IPS DF 4.7 (cell line): ENCODE measurements around the gene MGAT5.

Experiments
- DNase-seq: peaks from one replicate; pipeline ENCODE4 v3.0.0-alpha.2; 2013; ENCODE audit warnings: low spot score; ENCODE audit errors: extremely low read depth

The MGAT5 gene

DNA sequence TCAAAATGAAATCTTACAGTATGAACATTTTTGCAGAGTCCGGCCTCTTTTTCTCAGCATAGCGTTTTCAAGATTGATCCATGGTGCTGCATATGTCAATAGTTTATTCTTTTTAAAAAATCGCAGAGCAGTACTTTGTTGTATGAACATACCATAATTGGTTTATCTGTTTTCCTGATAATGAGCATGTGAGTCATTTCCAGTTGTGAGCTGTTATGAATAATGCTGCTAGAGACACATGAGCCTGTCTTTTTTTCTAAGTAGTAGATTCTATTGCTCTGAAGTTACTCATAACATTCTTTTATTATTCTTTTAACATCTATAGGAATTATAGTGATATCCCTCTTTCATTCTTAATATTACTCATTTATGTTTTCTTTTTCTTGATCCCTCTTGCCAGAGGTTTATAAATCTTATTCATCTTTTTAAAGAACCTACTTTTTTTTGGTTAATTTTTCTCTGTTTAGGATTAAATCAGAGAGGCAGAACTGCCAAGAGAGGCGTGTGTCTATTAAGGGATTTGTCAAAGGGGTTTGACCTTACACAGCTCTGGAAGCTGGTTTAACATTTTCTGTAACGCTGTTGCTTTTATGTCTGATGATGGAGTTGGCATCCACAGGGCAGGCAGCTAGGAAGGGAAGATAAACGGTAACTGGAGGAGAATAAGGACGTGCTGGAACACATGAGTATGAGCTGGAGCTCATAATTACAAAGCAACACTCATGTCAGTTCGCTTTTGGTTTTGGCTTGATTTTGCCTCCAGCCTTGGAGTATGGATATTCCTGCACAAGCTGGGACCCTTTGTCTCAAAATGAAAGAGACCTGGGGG is 47.4 kb downstream of the MGAT5 start:
- no peak for DNase-seq

DNA sequence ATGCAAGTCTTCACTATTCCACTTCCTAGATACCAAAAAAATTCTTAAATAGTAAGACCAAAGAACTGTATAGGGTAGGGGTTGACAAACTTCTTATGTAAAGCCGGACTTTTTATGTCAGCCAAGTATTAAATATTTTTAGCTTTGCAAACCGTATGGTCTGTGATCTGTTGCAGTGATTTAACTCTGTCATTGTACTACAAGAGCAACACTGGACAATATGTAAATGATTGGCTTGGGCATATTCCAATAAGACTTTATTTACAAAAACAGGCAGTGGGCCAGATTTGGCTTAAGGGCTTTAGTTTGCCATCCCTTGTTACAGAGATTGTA is 48.0 kb downstream of the MGAT5 start:
- DNase-seq, result no peak

DNA sequence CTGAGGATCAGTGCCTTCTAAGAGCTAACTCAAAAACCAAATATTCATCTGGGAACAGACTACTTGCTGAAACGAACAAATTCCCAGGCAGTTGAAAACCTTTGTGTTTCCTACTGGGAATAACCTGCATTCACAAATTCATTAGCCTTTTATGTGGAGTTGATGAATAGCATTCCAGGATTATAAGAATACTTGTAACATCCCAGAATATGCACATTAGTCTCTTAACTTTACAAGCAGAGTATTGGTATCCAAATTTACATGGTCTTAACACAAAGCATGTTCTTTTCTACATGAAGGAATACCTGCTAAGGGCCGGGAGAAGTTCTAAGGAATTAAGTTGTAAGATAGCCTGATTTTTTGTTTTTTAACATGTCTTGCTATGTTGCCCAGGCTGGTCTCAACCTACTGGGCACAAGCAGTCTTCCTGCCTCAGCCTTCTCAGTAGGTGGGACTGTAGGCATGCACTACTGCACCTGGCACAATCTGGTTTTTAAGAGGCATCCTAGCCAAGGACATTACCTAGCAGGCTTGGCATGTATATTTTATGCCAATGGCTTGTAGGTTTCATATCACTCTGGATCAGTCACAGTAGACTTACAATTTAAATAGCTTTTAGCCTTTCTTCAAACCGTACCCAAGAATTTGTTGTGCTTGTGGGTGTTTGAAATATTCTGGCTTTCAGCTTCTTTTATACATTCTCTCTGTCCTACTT is 50.7 kb downstream of the MGAT5 start:
- no peak for DNase-seq

DNA sequence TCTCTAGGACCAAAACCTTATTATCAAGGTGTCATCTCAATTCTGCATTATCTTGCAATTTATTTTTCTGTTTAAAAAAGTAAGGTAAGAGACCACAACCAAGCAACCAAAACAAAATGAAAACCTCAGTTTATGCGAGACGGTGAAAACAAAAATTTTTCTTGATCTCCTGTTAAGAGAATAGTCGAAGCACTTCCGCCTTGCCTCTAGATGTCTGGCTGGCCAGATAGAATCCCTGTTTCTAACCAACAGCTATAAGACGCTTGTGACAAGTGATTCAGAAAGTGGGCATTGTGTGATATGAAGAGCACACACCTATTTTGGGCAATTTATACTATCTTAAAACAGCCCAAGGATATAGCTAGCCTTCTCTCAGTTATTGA is 51.2 kb downstream of the MGAT5 start:
- no peak for DNase-seq

DNA sequence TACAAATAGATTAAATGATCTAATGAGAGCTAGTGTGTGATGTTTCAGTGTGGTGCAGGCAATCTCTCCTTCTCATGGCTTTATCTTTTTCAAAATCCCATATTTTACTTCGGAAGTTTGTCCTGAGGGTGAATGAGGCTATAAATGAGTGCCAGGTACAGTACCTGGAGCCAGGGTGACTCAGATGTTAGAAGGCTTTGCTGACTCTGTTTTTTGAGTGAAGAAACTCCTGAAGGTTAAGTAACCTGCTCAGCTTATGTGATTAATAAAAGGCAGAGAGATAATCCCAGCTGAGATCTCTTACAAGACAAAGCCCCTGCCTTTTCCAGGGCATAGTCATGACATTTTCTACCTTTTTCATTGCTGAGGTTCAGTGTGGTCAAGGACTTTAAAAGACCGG is 52.6 kb downstream of the MGAT5 start:
- no peak for DNase-seq

DNA sequence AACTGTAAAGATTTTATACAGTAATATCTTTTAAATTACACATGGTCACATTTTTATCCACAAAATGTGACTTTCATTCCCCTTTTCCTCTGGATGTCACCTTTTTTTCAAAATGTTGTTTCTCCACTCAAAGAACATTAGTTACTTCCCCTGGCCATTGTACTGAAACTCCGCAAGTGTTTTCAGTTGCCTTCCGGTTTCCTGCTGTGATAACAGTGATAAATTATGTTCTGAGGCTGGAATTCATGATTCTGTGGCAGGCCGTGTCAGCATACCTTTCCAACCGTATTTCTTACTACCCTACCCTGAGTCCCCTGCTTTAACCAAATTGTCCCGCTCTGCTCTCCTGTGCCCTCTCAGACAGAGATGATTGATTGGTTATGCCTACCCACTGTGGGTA is 53.5 kb downstream of the MGAT5 start:
- no peak for DNase-seq

DNA sequence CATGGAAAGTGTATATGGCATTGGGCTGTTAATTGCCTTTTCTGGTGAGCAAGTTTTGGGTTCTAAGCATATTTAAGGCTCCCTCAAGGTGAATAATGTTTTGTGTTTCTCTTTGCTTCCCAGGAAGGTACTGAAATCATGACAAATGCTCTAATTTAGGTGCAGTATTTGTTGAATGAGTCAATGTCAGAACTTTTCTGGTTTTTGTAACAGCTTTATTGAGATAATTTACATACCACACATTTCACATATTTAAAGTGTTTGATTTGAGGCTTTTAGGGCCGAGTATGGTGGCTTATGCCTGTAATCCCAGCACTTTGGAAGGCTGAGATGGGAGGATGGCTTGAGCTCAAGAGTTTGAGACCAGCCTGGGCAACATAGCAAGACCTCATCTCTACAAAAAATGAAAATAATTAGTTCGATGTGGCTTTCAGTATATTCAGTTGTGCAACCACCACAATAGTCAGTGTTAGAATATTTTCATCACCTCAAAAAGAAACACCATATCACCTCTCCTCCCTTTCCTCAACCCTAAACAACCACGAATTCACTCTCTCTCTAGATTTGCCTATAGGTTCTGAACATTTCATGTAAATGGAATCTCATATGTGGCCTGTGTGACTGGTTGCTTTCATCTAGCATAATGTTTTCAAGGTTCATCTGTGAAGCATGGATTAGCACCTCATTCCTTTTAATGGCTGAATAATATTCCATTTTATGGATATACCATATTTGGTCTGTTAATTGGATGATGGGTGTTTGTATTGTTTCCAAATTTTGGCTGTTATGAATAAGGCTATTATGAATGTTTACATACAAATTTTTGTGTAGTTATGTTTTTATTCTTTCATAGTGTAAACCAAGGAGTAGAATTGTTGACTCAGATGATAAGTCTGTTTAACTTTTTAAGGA is 54.9 kb downstream of the MGAT5 start:
- DNase-seq, result no peak

DNA sequence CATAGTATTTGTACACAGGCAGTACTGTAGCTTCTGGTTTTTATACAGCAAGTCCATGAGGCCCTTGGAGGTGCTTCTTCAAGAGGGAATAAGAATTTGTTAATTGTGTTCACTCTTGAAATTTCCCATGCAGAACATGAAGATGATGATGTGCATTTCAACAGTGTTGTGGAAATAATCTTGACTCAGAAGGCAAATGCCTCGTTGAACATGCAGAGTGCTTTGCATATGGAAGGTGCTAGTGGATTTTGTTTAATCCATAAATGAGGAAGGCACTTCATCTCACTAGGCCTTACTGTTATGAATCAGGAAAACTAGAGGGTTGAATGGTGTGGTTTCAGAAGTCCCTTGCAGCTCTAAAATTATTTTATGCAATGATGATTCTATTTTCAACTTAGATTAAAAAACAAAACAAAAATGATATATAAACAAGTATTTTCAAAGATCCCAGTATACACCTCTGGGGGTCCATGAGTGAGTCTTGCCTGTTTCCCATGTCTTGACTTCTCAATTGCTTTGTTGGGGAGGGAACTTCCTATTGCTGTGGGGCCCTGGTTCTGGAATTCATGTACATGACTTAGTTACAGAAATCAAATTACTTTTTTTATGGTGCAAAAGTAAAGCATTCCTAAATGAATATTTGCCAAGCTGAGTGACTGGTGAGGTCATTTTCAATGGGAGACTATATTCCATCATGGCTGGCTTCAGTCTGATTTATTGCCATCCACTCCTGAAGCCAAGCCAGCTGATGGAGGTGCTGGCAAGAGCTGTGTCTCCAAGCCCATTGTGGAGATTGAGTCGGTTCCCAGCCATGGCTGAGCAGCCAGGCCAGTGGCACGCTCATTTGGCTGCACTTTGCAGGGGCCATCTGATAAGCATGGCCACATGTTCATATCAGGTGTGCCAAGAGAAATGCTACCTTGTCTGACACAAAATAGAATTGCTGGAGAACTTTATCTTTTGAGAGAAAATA is 56.5 kb downstream of the MGAT5 start:
- no peak for DNase-seq

DNA sequence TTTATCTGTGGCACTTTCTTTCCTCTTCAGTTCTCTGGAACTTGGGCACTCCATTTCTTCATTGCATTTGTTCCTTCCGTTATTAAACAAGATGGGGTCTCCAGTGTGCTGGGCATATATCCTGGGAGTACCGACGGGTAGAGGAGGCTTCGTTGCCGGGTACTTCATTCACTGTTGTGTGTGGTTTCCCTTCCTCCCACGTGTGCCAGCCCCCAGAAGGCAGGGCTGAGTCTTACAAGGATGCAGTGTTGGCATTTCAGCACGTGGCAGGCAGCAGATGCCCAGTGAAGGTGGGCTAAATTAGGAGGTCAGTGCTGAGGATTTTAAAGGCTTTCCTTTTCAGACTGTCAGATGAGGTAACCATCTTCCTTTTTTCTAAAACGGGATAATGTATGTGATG is 58.6 kb downstream of the MGAT5 start:
- no peak for DNase-seq

DNA sequence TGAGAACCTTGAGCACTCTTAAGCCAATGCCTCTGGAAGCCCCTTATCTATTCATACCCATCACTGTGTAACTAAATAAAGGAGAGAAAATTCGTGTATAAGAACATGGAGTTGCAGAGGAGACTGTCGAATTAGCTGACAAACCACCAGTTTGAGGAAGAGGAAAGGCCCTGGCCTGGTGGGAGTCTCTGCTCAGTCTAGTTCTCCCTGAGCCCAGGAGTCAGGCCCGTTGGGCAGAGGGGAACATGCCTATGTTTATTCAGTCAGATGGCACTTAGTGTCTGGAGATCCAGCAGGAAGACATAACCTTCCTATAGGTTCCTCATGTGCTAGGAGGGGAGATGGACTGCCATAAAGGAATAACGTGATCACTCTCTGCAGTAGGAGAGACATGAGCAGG is 60.3 kb downstream of the MGAT5 start:
- no peak for DNase-seq

DNA sequence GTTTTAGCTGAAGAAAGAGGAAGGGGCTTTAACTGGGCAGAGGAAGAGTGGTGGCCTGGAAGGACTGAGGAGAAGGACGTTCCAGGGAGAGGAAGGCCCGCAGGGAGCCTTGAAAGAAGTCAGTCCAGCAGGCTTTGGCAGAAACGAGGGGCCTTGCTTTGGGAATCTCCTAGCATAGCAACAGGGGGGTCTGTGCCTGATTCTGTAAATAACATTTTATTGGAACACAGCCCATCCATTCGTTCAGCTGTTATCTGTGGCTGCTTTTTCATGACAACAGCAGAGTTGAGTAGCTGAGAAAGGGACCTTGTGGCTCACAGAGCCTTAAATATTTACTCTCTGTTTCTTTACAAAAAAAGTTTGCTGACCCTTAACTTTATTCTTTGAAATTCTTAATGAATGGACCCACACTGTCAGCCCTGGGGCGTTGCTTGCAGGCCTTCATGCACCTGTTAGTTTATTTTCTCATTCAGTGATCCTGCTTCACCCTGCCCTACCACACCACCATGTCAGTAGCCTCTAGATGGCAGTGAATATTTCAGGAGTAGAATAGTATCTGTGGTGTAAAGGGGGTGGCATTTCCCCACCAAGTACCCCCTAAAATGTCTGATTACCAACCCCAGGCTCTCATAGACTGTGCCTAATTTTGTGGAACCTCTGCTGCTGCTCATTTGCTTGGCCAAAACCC is 61.0 kb downstream of the MGAT5 start:
- DNase-seq, result no peak

DNA sequence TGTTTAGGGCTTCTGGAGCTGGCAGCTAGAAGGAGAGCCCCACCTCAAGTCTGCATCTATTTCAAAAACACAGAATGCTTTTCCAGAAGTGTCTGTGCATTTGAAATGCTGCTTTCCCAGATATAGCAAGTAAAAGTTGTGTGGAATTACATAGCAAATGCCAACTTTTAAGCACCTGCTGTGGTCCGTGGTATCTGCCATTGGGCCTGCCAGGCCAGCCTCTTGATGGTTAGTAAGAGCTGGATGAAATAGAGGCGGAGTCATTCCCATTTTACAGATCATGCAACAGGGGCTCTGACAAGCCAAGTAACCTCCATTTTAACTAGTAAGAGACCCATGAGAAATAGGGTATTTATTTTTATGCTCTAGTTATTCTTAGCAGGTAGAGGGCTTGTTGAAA is 61.6 kb downstream of the MGAT5 start:
- DNase-seq, result no peak

DNA sequence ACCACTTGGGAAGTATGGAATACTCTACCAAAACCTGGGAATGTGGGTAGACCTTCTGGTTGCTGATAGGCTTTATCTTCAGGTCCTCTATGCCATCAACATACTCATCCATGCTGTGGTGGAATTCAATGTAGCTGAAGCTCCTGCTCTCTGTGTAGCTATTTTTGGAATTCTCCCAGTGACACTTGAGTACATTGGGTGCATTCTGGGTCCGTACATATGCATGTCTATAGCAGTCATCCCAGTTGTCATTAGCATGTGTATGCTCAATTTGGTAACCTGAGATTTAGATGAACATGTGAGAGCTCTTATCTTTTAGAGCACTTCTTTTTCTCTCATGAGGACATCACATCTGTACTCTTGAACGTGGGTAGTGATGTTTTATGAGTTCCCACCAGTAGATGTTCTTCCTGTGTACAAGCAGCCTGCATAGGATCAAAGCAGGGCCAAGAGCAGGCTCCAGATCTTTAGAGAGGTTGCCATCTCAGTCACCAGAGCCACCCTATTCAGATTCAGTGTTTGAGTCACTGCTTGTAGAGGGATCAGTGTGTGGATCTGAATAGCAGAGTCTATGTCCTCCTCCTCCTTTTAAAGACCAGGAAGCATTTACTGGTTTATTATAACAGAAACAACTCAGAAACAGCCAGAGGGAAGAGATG is 65.9 kb downstream of the MGAT5 start:
- DNase-seq, result no peak

DNA sequence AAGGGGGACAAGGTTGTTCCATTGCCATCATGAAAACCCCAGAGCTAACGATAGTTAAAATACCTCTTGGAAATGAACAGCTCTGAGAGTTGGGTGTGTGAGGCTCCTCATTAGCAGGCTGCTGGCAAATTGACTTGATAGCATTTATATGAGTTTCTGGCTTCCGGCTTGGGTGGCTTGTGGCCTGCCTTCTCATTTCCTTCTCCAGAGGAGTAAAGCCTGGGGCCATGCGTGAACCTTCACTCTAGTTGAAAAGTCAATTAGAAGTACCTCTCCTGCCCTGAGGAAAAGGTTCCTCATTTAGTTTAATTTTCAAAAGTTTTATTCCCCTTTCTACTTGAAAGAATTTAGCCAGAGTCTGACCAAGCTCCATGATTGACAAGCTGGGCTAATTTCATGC is 67.1 kb downstream of the MGAT5 start:
- DNase-seq, result no peak

DNA sequence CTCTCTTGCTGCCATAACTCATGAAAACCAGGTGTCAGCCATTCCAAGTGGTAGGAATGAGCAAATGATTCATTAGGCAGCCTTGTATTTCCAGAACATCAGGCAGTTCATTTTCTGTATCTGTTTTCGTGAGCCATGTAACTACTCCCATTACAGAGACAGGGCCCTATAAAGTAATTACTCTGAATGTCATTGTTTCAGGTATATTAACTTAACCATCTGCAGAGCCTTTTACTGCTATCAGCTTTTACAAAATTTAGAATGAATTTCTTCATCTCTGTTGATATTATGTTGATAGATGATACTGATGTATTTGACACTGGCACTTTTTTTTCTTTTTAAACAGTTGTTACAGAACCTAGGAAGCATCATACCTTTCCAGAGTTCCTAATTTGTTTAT is 69.9 kb downstream of the MGAT5 start:
- no peak for DNase-seq

DNA sequence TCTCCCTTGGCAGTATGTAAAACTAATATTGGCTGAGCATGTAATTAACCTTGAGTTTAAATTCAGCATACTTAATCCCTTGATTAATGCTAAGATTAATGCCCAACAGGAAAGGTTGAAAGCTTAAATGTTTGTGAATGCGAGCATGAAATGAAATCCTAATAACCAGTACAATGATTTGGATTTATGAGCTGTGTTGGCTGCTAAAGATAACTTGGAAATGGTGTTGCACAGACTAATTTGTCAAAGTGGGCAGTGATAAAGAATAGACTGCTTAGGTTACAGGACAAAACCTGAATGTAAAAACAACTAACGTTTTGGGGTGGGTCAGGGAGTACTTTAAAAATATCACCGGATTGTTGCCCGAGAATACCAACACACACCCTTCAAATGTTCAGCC is 70.6 kb downstream of the MGAT5 start:
- no peak for DNase-seq

DNA sequence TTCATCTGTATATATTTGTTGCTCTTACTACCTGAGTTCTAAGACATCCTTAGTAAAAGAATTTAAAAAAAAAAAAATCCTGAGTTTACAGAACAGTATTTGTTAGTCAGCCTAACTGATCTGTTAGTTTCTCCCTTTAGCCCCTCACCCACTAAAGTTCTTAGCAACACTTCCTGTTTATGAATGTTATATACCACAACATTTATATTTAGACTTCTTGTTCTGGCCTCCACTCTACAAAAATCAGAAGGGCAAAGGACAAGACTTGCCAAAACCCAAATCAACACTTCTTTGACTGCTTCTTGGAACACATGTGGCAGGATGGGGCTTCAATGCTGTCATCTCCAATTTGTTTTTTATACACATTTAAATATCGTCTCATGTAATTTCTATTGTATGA is 71.1 kb downstream of the MGAT5 start:
- no peak for DNase-seq

DNA sequence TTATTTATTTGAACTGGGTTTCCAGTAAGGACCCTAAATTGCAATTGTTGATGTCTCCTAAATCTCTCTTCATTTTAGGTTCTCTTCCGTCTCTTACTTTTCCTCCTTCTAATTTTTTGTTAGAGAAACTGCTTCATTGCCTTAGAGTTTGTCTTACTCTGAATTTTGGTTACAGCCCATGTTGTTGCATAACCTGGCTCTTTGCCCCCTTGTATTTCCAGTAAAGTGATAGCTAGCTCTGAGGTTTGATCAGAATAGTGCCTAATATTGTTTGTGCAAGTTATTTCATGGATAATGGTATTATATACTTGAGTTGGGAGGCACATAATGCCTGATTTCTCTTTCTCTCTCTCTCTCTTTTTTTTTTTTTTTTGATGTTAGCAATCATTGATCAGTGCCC is 71.8 kb downstream of the MGAT5 start:
- no peak for DNase-seq

DNA sequence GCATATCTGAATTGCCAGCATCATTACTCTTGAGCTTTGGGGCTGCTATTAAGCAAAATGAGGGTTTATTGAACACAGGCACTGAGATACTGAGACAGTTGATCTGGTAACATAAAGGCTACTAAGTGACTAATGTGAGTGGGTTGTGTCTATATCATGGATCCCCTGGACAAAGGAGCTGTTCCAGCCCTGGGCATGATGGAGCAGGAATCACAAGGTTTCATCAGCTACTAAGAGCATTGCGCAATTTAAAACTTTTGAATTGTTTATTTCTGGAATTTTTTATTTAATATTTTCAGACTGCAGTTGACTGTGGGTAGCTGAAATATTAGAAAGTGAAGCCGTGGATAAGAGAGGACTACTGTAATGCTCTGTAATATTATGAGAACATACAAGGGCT is 73.5 kb downstream of the MGAT5 start:
- DNase-seq, result no peak

DNA sequence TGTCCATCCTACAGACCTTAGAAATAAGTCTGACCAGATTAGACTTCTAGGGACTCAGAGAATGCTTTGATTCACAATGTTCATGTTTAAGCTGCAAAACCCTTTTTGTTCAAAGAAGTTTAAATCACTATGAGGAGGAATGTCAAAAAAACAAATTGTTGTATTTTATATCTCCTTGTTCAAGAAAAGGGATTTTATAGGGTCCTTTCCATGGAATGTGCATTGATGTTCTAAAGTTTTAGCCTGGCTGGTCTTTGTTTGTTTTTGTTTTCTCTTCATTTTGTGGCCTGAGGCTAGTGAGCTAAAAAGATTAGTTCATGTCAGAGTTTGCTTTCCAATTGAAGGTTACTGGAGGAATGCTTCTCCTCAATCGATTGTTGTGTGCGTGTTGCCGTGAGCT is 77.2 kb downstream of the MGAT5 start:
- no peak for DNase-seq
